Fibroblast of the conjunctiva (primary cell): ENCODE results near the gene SRRM2.
"Not testable (repeated sequence)": the region's sequence is repeated elsewhere in the genome, so short reads cannot be mapped to it uniquely, and the experiment has no call there.

Experiments used
- DNase-seq: peaks from one replicate; pipeline ENCODE4 v3.0.0-alpha.2; 2010; ENCODE audit warnings: low read depth

The SRRM2 gene

DNA sequence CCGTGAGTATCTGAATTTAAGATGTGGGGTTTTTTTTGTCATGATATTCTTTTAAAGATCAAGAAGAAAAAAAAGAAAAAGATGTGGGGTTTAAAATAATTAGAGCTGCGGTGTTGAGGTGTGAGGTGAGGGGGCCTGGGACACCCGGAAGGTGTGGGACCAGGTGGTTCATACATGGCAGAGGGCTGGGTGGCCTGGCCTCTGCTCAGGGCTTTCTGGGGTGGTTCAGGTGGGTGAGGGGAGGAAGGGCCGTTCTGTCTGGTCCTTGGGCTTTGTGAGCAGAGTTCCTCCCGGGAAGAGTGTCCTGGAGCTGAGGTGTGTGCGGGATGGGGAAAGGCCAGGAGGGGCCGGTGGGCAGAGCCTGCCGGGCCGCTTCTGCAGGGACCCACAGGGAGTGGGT, 37.4 kb upstream of the SRRM2 start:
- DNase-seq: no peak

DNA sequence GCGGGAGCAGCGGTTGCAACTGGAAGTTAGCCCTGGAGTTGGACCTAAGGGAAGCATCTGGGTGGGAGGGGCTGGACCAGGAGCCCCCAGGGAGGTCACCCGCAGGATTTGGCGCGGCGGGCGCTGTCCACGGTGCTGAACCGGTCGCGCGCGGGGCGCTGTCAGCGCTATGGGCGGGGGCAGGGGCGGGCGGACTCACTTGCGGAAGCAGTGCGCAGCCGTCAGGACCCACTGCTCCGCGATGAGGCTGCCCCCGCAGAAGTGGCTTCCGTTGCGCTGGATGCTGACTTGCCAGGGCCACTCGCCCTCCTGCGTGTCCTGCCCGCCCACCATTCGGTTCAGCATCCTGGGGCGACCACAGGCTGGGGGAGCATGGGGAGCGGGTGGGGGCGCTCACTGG, 36.9 kb upstream of the SRRM2 start:
- DNase-seq: no peak

DNA sequence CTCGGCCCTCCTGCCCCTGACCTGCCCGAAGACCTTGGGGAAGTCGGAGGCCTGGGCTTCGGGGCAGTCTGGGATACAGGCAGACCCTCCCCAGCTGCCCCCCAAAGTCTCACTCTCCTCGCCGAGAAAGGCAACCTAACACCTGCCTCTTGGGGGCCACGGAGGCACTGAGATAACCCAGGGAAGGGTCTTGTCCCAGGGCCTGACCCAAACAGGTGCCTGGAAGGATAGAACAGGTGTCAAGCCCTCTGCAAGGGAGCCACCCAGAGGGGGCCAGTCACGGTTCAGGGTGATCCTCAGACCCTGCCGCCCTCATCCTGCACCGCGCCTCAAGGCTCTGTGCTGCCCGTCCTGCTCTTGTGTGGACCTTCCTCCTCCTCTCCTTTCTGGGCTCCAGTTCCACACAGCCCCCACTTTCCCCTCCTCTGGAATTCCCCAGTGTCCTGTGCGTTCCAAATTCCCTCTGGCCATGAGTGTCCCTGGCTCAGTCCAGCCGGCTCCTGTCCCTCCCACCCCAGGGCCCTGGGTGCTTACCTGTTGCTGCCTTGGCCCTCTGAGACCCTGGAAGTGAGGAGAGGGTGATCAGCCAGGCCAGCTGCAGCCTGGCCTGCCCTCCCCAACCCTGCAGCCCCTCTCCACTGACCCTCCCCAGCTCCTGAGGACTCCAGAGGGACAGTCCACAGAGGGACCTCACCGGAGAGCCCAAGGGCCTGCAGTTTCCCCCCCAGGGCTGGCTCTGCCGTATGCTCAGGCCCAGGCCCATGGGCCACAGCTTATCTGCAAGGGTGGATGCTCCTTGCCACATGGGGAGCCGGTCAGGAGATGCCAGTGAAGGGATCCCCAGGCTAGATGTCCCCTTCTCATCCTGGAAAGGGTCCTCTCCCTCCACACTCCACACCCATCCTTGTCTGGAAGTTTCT, 36.2 kb upstream of the SRRM2 start:
- DNase-seq: no peak

DNA sequence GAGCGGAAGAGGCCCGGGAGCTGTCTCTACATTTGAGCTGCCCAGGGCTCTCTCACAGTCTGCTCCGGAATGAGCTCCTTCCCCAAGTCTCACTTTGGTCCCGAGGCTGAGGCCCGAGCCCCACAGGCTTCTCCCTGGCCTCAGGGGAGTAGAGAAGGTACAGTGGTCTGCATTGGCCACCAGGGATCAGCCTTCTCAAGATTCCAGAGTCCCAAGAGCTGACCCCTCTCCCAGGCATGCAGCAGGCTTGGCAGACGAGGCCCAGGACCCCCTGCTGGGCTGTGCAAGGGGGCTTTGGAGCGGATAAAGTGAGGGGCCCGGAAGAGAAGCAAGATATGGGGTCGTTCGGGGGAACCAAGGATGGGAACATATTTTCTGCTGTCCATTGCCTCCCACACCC, 35.5 kb upstream of the SRRM2 start:
- DNase-seq: no peak

DNA sequence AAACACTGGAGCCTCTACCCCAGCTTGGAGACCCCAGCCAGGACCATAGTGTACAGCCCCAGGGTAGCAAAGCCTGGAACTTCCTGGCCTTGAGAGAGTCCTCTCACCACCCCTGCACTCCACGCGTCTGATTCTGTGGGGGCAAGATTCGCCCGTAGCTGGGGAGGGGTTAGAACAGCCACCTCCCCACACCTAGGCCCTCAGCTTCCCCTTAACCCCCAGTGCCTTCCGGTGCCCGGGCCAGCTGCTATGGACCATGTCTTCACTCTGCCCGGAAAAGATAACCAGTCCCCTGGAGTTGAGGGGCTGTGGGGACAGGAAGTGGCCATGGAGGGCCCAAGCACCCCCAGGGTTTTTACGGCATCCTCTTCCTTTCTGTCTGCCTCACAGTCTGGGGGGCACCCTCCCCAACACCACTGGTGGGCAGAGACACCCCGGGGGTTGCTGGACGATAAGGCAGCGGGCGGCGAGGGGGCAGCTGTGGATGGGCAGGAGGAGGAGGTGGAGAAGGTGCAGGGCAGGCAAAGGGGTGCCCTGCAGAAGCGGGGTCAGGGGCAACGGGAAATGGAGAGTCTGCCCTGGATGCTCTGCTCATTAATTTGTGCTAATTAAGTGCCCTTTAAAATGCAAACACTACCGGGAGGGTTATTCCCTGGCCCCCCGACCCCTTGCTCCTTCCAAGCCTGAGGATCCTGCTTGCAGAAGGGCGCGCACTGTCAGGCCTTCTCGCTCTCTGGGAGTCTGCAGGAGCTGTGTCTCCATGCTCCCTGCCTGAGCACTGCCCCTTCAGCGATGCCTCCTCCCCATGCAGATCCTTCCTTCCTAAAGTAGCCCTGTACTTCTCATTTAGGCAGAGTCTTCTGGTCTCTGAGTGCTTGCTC, 34.8 kb upstream of the SRRM2 start:
- DNase-seq: no peak

DNA sequence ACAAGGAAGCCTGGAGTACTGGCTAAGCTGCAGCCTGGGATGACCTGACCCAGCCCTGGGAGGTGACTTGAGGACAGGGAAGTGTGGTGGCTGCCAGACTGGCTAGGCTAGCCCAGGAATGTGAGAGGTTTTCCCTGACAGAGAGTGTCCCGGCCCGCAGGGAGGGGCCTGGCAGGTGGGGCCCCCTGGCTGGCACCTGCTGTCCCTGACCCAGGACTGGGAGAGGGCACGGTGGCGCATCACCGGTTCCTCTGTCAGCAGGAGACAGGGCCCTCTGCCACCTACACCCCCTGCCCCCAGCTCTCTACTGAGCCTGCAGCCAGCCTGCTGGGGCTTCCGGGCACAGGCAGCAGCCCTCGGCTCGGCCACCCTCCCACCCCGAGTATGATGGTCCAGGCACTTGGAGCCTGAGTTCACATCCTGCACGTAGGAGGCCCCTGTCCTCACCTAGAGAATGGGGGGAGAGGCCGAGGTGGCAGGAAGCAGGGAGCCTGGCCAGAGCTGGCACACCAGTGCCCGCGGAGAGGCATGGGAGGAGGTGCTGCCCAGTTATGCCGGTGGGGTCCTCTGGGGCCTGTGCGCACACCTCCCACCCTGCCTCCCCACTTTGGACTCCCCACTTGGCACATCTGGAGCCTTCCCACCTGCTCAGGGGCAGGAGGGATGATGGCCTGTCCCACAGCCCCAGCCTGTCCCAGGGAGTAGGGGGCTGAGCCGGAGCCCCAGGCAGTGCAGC, 32.9 kb upstream of the SRRM2 start:
- no peak for DNase-seq

DNA sequence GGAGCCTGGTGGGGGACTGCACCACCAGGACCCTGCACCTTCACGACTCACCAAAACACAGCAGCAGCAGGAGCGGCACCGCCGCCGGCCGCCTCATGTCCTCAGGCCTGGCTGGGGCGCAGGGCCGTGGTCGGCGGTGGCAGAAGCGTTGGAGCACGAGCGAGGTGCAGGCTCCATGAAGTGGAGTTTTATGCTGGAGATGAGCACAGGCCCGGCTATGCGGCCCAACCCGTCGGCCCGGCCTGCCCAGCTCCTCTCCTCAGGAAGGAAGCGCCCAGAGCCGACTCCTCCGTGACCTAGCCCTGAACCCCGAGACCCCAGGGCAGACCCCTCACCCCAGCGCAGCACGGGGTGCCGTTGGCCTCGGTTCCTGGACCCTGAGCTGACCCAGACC, 32.4 kb upstream of the SRRM2 start, which contains the start of gene PRSS27:
TSS of gene PRSS27 (minus strand) at position 161 of the 394 bp plus-strand sequence. CDS start at position 97, 64 bp downstream.
- no peak for DNase-seq

DNA sequence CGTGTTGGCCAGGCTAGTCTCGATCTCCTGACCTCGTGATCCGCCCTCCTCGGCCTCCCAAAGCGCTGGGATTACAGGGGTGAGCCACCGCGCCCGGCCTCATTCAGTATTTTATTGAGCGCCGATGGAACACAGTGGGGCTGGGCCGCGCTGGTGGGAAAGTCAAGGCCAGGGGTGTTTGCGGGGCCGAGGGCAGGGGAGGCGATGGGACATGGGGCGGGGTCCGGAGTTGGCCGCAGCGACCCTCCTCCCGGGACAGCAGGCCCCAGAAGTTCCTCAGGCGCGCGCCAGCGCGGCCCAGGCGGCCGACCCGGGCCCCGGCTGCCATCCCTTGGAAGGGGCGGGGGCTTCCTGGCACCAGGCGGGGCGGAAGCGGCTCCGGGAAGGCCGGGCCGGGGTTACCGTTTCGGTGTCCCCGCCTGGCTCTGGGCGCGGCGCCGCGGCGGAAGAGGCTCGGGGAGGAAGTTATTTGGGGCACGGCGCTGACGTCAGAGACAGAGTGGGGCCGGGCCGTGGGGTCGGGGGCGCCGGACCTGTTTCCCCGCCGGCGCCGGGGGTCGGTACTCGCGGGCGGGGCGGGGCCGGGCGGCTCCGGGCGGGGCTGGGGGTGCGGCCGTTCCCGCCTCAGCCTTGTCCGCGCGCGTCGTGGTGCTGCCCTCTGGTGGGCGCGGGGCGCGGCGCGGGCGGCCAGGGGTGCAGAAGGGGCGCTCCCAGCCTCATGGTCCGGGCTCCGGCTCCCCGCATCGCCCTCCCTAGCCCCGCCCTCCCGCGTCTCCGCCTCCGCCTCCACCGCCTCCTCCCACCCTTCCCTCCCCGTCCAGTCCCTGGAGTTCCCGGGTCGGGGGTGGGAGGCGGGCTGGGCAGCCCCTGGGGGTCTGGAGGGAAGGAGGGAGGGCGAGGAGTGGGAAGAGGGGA, 31.5 kb upstream of the SRRM2 start:
- peak; percentile 62 for DNase-seq

DNA sequence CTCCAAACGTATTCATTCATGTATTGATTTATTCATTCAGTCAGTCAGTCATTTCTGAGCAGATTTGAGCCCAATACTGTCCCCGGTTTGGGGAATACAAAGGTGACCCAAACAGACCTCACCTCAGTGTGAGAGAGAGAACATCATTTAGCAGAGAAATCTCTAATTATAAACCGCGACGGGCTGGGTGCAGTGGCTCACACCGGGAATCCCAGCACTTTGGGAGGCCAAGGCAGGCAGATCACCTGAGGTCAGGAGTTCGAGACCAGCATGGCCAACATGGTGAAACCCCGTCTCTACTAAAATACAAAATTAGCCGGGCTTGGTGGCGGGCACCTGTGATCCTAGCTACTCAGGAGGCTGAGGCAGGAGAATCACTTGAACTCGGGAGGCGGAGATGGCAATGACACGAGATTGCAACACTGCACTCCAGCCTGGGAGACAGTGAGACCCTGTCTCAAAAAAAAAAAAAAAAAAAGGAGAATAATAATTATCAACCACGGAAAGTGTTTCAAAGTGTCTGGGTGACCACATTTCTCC, 30.7 kb upstream of the SRRM2 start:
- DNase-seq: not testable (repeated sequence)

DNA sequence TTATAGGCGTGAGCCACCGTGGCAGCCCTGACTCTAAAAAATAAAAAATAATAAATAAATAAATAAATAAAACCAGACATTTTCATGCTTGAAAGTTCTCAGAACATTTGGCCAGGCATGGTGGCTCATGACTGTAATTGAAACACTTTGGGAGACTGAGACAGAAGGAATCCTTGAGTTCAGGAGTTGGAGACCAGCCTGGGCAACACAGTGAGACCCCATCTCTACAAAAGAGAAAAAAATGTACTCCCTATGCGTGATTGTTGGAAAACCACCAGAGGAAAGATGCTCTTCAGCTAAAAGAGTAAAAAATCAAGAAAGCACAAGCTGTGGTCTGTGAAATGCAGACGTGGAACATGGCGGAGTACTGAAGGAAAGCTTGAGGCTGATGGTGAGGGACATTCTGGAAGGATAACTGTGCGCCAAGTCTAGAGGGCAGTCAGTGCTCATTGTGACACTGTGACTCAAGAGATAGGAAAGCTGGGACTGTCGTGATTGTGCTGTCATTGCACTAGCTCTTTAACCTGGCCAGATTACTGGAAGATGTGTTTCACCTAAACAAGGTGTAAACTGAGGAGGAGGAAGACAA, 28.3 kb upstream of the SRRM2 start:
- no peak for DNase-seq

DNA sequence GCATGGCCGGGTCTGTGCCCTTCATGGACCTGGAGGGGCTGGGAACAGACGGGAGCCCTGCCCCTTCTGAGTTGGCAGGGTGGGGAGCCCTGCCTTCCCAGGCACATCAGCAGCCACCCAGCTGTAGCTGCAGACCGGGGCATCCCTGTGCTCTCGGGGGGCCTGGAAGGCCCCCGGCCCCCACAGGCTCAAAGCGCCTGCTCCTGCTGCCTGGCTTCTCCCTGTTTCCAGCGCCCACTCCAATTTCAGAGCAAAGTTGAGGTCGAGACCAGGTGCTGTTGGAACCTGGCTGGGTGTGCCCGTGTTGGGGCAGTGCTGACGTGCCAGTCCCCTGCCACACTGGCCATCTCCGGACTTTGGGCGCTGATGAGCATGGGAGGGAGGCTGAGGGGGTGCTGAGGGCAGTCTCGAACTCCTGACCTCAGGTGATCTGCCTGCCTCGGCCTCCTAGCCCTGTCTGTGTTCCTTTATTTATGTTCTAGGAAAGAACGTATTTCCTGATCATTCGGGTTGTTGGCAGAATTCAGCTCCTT, 27.6 kb upstream of the SRRM2 start:
- DNase-seq: no peak

DNA sequence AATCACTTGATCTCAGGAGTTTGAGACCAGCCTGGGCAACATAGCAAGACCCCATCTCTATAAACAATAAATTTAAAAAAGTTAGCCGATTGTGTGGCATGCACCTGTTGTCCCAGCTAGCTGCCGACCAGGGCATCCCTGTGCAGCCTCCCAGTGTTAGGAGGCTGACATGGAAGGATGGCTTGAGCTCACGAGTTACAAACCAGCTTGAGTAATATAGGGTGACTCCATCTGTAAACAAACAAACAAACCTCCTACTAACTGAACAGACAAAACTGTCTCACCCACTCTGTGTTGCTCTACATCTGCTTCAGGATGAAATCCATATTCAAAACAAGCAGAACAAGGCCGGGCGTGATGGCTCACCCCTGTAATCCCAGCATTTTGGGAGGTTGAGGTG, 25.5 kb upstream of the SRRM2 start:
- no peak for DNase-seq

DNA sequence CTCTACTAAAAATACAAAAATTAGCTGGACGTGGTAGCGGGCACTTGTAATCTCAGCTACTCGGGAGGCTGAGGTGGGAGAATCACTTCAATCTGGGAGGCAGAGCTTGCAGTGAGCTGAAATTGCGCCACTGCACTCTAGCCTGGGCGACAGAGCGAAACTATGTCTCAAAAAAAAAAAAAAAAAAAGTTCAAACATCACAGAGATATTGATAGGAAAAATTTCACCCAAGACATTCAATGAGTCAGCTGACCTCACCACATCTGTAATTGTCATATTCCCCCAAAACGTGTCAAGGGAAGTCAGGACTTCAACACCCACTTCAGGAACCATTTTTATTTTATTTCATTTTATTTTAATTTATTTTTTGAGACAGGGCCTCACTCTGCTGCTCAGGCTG, 24.4 kb upstream of the SRRM2 start:
- no peak for DNase-seq

DNA sequence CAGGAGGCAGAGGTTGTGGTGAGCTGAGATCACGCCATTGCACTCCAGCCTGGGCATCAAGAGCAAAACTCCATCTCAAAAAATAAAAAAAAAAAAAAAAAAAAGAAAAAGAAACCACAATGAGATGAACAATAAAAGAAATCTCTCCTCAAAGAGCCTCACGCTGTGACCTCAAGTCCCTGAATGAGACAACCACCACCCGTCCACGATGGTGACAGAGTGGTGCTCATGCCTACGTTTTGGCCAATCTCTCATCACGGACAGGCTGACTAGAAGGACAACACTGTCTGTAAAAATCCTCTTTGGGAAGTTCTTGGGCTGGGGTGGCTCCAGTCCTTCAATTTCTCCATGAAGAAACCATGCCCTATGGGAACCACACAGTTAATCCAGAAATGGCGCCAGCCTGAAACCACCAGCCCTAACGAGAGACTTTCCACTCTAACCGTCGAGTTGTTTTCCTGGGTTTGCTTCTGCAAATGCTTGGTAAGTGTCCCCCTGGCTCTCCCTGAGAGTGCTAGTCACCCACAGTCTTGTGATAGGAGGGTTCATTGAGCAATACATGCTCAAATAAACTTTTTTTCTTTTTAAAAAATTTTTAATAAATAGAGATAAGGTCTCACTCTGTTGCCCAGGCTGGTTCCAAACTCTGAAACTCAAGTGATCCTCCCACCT, 17.5 kb upstream of the SRRM2 start:
- DNase-seq: no peak

DNA sequence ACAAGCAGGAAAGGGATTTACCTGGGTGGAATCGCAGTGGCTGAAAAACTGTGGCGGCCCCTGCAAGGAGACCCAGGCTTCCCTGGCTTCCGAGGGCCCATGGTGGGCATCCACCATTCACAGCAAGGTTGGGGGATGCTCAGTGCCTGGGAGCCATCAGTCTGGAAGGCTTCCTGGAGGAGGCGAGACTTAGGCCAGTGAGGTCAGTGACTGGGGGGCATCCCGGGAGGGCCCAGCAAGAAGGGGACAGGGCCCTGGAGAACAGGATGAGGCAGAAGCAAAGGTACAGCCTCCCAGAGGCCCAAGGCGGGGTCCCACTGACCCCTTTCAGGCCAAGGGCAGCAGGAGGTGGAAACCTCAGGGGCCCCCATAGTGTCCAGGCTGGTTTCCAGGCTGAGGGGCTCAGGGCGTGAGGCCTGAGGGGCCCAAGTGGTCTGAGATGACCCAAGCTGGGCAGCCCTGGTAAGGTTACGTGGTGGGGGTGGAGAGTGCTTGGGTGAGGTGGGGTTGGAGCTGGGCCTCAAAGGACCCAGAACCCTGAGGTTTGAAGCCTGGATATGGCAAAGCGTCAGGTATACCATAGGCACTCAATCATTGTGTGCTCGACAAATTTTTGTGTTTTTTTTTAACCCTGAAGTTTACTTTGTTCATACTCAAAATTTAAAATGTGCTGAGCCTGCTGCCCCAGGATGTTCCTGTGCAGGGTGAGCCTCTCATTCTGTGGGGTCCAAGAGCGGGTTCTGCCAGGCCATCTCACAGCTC, 15.8 kb upstream of the SRRM2 start:
- DNase-seq: no peak

DNA sequence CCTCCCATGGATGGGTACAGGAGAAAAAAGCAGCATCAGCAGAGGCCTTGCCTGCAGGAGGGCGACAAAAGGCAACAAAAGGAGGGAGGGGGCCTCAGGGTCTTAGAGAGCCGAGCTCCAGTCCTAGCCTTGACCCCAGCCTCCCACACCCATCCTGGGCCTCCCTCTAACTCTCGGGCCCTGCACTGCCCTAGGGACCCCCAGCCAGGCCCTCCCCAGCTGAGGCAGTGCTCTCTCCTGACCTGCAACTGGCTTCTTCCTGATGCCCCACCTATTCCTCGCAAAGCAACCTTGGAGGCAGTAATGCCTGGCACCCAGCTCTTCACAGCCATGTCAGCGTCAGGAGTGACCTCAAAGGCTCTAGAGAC, 15.2 kb upstream of the SRRM2 start:
- no peak for DNase-seq

DNA sequence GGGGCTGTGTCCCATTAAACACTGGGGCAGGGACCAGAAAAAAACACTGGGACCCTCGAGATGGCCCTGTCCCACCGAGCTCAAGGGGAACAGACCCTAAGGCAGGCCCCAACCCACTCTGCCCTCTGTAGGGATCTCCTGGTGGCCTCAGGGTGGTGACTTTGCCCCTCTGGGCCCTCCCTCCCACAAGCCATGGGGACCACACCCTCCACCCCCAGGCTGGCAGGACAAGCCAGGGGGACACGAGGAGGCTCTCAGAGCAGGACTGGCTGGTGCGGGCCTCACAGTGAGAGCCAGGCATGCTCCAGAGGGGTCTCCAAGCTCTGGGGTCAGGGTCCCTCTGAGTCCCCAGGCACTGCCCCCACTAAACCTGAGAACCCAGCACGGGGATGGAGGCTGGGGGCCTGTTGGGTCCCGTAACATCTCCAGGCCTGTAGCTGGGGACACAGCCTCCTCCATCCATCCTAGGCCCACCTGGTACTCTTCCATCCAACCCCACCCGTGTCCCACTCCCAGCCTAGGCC, 14.5 kb upstream of the SRRM2 start:
- DNase-seq: no peak

DNA sequence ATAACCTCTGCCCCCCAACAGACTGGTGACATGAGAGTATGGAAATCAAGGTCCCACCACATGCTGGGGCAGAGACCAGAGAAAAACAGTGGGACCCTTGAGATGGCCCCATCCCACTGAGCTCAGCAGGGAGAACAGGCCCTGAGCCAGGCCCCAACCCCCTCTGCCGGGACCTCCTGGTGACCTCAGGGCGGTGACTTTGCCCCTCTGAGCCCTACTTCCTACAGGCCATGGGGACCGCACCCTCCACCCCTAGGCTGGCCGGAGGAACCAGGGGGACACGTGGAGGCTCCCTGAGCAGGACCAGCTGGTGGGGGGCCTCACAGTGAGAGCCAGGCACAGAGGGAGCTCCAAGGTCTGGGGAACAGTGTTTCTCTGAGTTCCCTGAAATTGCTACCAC, 13.8 kb upstream of the SRRM2 start:
- DNase-seq: no peak
